ENCODE measurements around the gene WDR86.

GRCh38 chr7:151366880-151367222, 43.0 kb downstream of the WDR86 start:
- TF ChIP-seq FOXP4 (CRISPR knock-in tag; IDR thresholded peaks at IDR 0.05) (no peak), CTCF (IDR thresholded peaks at IDR 0.05) (no peak), ATF3 (CRISPR knock-in tag; conservative IDR thresholded peaks at IDR 0.05) (no peak), SMAD4 (CRISPR knock-in tag; IDR thresholded peaks at IDR 0.05) (no peak), ARID4B (CRISPR knock-in tag; IDR thresholded peaks at IDR 0.05; ENCODE audit: borderline replicate concordance) (no peak), PRRX2 (CRISPR knock-in tag; IDR thresholded peaks at IDR 0.05) (no peak), FOXJ3 (CRISPR knock-in tag; IDR thresholded peaks at IDR 0.05; ENCODE audit: borderline replicate concordance) (no peak)
